Measurements from ENCODE around the gene TNK2. TPM values are rescaled to one million over a fixed set of nuclear protein-coding genes. Genes with fewer than 3 reads are reported as not detected.
"Not testable (repeated sequence)": the region's sequence is repeated elsewhere in the genome, so short reads cannot be mapped to it uniquely, and the experiment has no call there.

Gene TNK2
- total and polyA plus RNA-seq, 12 donors, result 3.4 to 161 (median 24.7) TPM

DNA sequence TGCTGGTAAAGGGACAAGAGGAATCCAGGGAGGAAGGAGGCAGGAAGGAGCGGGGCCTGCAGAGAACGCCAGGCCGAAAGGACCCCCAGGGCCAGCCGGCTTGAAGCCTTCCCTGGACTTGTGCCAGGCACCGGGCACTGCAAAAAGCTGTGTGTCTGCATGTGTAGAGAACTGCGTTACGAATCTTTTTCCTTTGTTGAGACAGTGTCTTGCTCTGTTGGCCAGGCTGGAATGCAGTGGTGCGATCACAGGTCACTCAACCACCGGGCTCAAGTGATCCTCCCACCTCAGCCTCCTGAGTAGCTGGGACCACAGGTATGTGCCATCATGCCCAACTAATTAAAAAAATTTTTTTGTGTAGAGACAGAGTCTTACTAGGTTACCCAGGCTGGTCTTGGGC lies 79.6 kb downstream of the TNK2 start:
- no peak overlapping the region for H3K4me3 ChIP-seq
- TF ChIP-seq, protein P1, sequence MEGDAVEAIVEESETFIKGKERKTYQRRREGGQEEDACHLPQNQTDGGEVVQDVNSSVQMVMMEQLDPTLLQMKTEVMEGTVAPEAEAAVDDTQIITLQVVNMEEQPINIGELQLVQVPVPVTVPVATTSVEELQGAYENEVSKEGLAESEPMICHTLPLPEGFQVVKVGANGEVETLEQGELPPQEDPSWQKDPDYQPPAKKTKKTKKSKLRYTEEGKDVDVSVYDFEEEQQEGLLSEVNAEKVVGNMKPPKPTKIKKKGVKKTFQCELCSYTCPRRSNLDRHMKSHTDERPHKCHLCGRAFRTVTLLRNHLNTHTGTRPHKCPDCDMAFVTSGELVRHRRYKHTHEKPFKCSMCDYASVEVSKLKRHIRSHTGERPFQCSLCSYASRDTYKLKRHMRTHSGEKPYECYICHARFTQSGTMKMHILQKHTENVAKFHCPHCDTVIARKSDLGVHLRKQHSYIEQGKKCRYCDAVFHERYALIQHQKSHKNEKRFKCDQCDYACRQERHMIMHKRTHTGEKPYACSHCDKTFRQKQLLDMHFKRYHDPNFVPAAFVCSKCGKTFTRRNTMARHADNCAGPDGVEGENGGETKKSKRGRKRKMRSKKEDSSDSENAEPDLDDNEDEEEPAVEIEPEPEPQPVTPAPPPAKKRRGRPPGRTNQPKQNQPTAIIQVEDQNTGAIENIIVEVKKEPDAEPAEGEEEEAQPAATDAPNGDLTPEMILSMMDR (IDR thresholded peaks at IDR 0.05), result no peak
- TF ChIP-seq POLR2A (IDR thresholded peaks at IDR 0.05), result no peak
- 84 to 90% (median 88%) methylated on average over 9 of the region's 9 CpGs for WGBS, 4 donors
- no peak for DNase-seq
- no peaks in the 10 kb centered on the region for H3K9me3 ChIP-seq (replicated peaks in 1 of 3)
- no peaks in the 10 kb centered on the region for H3K36me3 ChIP-seq (replicated peaks in 1 of 2)
- no peak overlapping the region for H3K27ac ChIP-seq
- no peaks in the 10 kb centered on the region for H3K4me1 ChIP-seq (replicated peaks in 1 of 2)
- H3K27me3 ChIP-seq, result no peaks in the 10 kb centered on the region
- intact Hi-C loops (cut with DNase I), result no loop called here

DNA sequence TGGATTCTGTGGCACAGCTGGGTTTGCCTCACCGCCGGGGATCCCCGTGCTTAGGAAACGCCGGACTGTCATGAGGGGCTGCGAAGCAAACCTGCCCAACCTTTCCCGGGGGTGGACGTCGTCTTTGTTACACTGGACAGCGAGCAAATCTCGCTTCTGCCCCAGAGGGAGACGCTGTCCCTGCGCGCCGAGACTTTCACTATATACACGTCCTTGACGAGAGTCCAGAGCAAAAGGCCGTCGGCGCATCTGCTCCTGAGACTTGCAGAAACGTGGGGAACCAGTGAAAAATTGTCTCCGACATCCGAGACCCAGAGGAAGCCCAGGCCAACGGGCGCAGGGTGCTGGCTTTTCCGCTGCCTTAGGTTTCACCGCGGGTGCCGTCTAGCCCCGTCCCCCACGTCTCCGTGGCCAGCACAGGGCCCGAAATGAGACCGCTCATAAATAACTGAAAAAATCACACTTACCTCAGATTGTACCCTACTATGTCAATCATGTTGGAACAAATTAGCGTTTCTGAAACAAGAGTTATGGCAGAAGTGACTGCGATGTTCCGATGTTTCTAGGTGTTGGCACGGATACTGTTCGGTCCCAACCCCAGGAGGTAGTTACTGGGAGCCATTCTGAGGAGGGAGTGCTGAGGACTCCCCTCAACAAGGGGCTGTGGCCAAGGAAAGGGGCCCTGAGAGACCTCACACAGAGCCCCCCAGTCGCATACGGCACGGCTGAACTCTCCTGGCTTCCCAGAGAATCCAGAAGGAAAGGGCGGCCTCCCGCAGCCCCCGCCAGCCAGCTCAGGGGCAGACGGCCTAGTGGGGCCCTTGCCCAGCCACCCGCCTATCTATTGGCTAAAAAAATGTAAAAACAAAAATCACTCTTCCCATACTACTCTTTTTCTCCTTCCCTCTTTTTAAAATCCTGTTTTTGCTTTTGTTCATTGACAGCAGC lies 82.2 kb downstream of the TNK2 start:
- Histone ChIP-seq H3K4me3 (no peak overlapping the region), H3K9me3 (replicated peaks in 1 of 3) (no peaks in the 10 kb centered on the region), H3K27me3 (no peaks in the 10 kb centered on the region), H3K36me3 (replicated peaks in 1 of 2) (no peaks in the 10 kb centered on the region), H3K4me1 (replicated peaks in 1 of 2) (no peaks in the 10 kb centered on the region), H3K27ac (no peak overlapping the region)
- DNase-seq, result no peak
- TF ChIP-seq, protein P1 (IDR thresholded peaks at IDR 0.05), result no peak
- no peak for TF ChIP-seq POLR2A (IDR thresholded peaks at IDR 0.05)
- intact Hi-C loops (cut with DNase I), result no loop called here
- WGBS, 4 donors, result 89 to 91% (median 89%) methylated on average over 45 to 47 of the region's 47 CpGs

DNA sequence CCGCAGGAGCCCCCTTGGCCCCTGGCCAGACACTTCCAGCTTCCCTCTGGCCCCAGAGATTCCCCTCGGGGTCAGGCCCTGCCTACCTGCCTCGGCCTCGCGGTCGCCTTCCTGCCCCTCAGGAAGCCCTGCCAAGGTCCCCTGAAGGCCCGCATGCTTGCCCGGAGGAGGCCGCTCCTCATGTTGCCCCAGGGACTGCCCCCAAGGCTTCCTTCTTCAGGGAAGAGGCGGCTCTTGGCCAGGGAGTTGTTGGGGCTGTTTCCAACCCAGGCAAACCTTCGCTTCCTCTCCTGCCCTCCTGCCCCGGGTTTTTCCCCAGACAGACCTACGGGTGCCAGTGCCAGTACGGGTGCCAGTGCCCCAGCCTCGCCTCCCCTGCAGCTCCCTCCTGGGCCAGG lies 83.2 kb downstream of the TNK2 start:
- 67 to 80% (median 77%) methylated on average over 8 to 15 of the region's 15 CpGs for WGBS, 4 donors
- Histone ChIP-seq H3K4me3 (no peak overlapping the region), H3K4me1 (replicated peaks in 1 of 2) (no peaks in the 10 kb centered on the region), H3K27me3 (no peaks in the 10 kb centered on the region), H3K36me3 (replicated peaks in 1 of 2) (no peaks in the 10 kb centered on the region), H3K27ac (no peak overlapping the region), H3K9me3 (replicated peaks in 1 of 3) (no peaks in the 10 kb centered on the region)
- no peak for DNase-seq
- TF ChIP-seq, protein P1 (IDR thresholded peaks at IDR 0.05), result no peak
- no peak for TF ChIP-seq POLR2A (IDR thresholded peaks at IDR 0.05)
- intact Hi-C loops (cut with DNase I), result no loop called here

DNA sequence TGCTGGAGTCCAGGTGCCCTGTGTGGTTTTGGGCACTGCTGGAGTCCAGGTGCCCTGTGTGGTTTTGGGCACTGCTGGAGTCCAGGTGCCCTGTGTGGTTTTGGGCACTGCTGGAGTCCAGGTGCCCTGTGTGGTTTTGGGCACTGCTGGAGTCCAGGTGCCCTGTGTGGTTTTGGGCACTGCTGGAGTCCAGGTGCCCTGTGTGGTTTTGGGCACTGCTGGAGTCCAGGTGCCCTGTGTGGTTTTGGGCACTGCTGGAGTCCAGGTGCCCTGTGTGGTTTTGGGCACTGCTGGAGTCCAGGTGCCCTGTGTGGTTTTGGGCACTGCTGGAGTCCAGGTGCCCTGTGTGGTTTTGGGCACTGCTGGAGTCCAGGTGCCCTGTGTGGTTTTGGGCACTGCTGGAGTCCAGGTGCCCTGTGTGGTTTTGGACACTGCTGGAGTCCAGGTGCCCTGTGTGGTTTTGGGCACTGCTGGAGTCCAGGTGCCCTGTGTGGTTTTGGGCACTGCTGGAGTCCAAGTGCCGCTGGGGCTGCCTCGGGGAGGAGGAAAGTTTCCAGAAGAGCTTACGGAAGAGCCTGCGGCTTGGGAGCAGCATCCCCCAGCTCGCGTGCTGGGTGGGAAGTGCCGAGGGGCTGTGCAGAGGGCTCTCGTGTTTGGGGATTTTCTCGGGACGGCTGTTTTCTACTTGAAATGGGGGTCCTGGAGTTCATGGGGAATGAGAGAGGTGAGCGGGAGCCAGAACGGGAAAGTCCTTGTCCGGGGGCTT lies 83.7 kb downstream of the TNK2 start:
- H3K27me3 ChIP-seq; H3K36me3 ChIP-seq (replicated peaks in 1 of 2); H3K4me3 ChIP-seq; H3K9me3 ChIP-seq (replicated peaks in 1 of 3); H3K27ac ChIP-seq; H3K4me1 ChIP-seq (replicated peaks in 1 of 2); DNase-seq; intact Hi-C loops (cut with DNase I): not testable (repeated sequence)
- WGBS, 4 donors, result 66 to 72% (median 69%) methylated on average over 9 to 13 of the region's 13 CpGs

Data from adrenal gland (tissue), 12 donors.